OCI-LY7 (cell line): ENCODE data around the gene PARD3. TPM values are rescaled to one million over a fixed set of nuclear protein-coding genes. Genes with fewer than 3 reads are reported as not detected.

Experiments
- BruUV-seq: library from RNA; stranded (reverse); fragments of 400-500 nt; replicated peaks from 2 replicates; lab custom pipeline; 2021; lab: Mats Ljungman, UMichigan
- CTCF ChIA-PET: fragments of 300-600 bp; sonication (Branson Sonifier 250); formaldehyde crosslinking; loops from one replicate; lab custom pipeline; 2022; ENCODE audit warnings: antibody characterized with exemption; ENCODE audit not compliant: unreplicated experiment; lab: Charles Lee
- POLR2A ChIA-PET: fragments of 300-600 bp; sonication (Branson Sonifier 250); formaldehyde crosslinking; loops from one replicate; lab custom pipeline; 2022; ENCODE audit warnings: antibody characterized with exemption; lab: Charles Lee
- DNase-seq: peaks from one replicate; pipeline ENCODE4 v3.0.0-alpha.2; 2015; ENCODE audit warnings: low spot score
- H2AFZ ChIP-seq: fragments of 200-600 bp; sonication (generic), shearing (Covaris generic); 2 replicates; pipeline ENCODE4 v1.6.1; 2014; ENCODE audit warnings: mild to moderate bottlenecking, antibody characterized with exemption, low read length, moderate library complexity
- H3K27ac ChIP-seq: fragments of 200-600 bp; sonication (generic); 2 replicates; pipeline ENCODE4 v1.5.1; 2014; ENCODE audit warnings: mixed run types, low read depth, mild to moderate bottlenecking, moderate library complexity, low read length, inconsistent platforms; ENCODE audit not compliant: poor library complexity, severe bottlenecking
- H3K36me3 ChIP-seq: fragments of 200-600 bp; sonication (generic); 2 replicates; pipeline ENCODE4 v1.6.1; 2014; ENCODE audit warnings: mild to moderate bottlenecking, antibody characterized with exemption, low read length, moderate library complexity, mixed read lengths; ENCODE audit not compliant: insufficient read depth
- H3K4me1 ChIP-seq: fragments of 200-600 bp; sonication (generic); 2 replicates; pipeline ENCODE4 v1.5.1; 2014; ENCODE audit warnings: mild to moderate bottlenecking, low read length; ENCODE audit not compliant: insufficient read depth, poor library complexity, severe bottlenecking
- H3K4me2 ChIP-seq: fragments of 200-600 bp; sonication (generic); 2 replicates; pipeline ENCODE4 v1.6.1; 2014; ENCODE audit warnings: mild to moderate bottlenecking, low read length
- H3K4me3 ChIP-seq: fragments of 200-600 bp; sonication (generic); 2 replicates; pipeline ENCODE4 v1.5.1; 2014; ENCODE audit warnings: mild to moderate bottlenecking, low read depth, low read length; ENCODE audit not compliant: poor library complexity, severe bottlenecking
- H3K79me2 ChIP-seq: fragments of 200-600 bp; sonication (generic); 2 replicates; pipeline ENCODE4 v1.6.1; 2016; ENCODE audit warnings: low read depth, mild to moderate bottlenecking, low read length, moderate library complexity, mixed read lengths; ENCODE audit not compliant: insufficient read depth
- H3K9me2 ChIP-seq: fragments of 200-600 bp; sonication (generic); 2 replicates; pipeline ENCODE4 v1.6.1; 2016; ENCODE audit warnings: mild to moderate bottlenecking, low read length, mixed read lengths; ENCODE audit not compliant: insufficient read depth
- H3K9me3 ChIP-seq: fragments of 200-600 bp; sonication (generic); 2 replicates; pipeline ENCODE4 v1.6.1; 2014; ENCODE audit warnings: mild to moderate bottlenecking, mixed run types, low read length, mixed read lengths
- H4K20me1 ChIP-seq: fragments of 200-600 bp; sonication (generic); 2 replicates; pipeline ENCODE4 v1.6.1; 2014; ENCODE audit warnings: mild to moderate bottlenecking, antibody characterized with exemption, low read length, moderate library complexity, mixed read lengths; ENCODE audit not compliant: insufficient read depth
- CTCF ChIP-seq: fragments of 200-600 bp; sonication (generic); conservative IDR thresholded peaks from 2 replicates; pipeline ENCODE4 v1.5.1; 2014; ENCODE audit warnings: mild to moderate bottlenecking, antibody characterized with exemption, low read length, moderate library complexity, mixed read lengths
- EZH2phosphoT487 ChIP-seq: fragments of 200-600 bp; sonication (generic); IDR thresholded peaks from 2 replicates; pipeline ENCODE4 v1.6.1; 2018; ENCODE audit warnings: low read depth, borderline replicate concordance, mild to moderate bottlenecking, mixed run types, antibody characterized with exemption, low read length, moderate library complexity, mixed read lengths
- intact Hi-C: fragments of 100-400 bp; cut with micrococcal nuclease; formaldehyde crosslinking; loops from one replicate; pipeline ENCODE4 v1.10.0; 2022; ENCODE audit not compliant: unreplicated experiment
- total RNA-seq, 2 experiments: library from RNA; depleted of rRNA in 1 of 2; stranded (reverse); fragments of >200 nt in 1 of 2; shearing (Covaris generic) in 1 of 2; gene quantifications; 2 replicates each; pipeline ENCODE4 v1.2.3, GENCODE V29; 2014 to 2022

PARD3 gene
- total RNA-seq, 2 experiments from 2014 or later: not detected

GRCh38 chr10:34087095-34087418 lies 728.0 kb downstream of the PARD3 start:
- H3K27ac ChIP-seq: no peak overlapping the region
- no peaks in the 10 kb centered on the region for H3K79me2 ChIP-seq
- no peak overlapping the region for H3K4me2 ChIP-seq
- TF ChIP-seq CTCF (no peak), EZH2phosphoT487 (no peak)
- CTCF ChIA-PET: no interaction called here
- H3K4me3 ChIP-seq: no peak overlapping the region
- H3K4me1 ChIP-seq: no peaks in the 10 kb centered on the region
- POLR2A ChIA-PET: no interaction called here
- H3K9me3 ChIP-seq: no peaks in the 10 kb centered on the region
- no peak for DNase-seq
- H3K36me3 ChIP-seq: no peaks in the 10 kb centered on the region
- H3K9me2 ChIP-seq: no peaks in the 10 kb centered on the region
- no peaks in the 10 kb centered on the region for H4K20me1 ChIP-seq
- BruUV-seq: no TSS peak
- intact Hi-C loops: no loop called here
- no peak overlapping the region for H2AFZ ChIP-seq

- BruUV-seq: no TSS peak
These were observed 731.5 kb downstream of the PARD3 start for GRCh38 chr10:34083567-34083966.

GRCh38 chr10:34081948-34082347 lies 733.1 kb downstream of the PARD3 start:
- Histone ChIP-seq H3K9me2 (no peaks in the 10 kb centered on the region), H3K9me3 (no peaks in the 10 kb centered on the region), H3K4me2 (no peak overlapping the region), H3K4me3 (no peak overlapping the region), H3K27ac (no peak overlapping the region), H4K20me1 (no peaks in the 10 kb centered on the region), H3K36me3 (no peaks in the 10 kb centered on the region), H3K79me2 (no peaks in the 10 kb centered on the region), H3K4me1 (no peaks in the 10 kb centered on the region), H2AFZ (no peak overlapping the region)
- intact Hi-C loops: no loop called here
- ChIA-PET CTCF (no interaction called here), POLR2A (interaction anchor here (0.9 kb wide), 1 partner anchor 40 kb away, joined by 3 read pairs; no protein-coding TSS in a partner anchor)
- no peak for TF ChIP-seq EZH2phosphoT487
- TF ChIP-seq CTCF: no peak
- no TSS peak for BruUV-seq
- DNase-seq: no peak

More at GRCh38 chr10:34083567-34083966, 731.5 kb downstream of the PARD3 start:
- Histone ChIP-seq H2AFZ (no peak overlapping the region), H4K20me1 (no peaks in the 10 kb centered on the region), H3K27ac (no peak overlapping the region), H3K79me2 (no peaks in the 10 kb centered on the region), H3K9me2 (no peaks in the 10 kb centered on the region), H3K36me3 (no peaks in the 10 kb centered on the region), H3K9me3 (no peaks in the 10 kb centered on the region), H3K4me1 (no peaks in the 10 kb centered on the region), H3K4me3 (no peak overlapping the region), H3K4me2 (no peak overlapping the region)
- CTCF ChIA-PET: no interaction called here
- DNase-seq: no peak
- intact Hi-C loops: no loop called here
- POLR2A ChIA-PET: no interaction called here
- TF ChIP-seq EZH2phosphoT487: no peak
- no peak for TF ChIP-seq CTCF
